ENCODE results near the gene RAD51B. TPM values are rescaled to one million over a fixed set of nuclear protein-coding genes. Genes with fewer than 3 reads are reported as not detected.

RAD51B gene
- total RNA-seq, 1 donor from 2014 or later = 16.7 TPM

GRCh38 chr14:68486033-68486732, 666.6 kb downstream of the RAD51B start:
- no peak for TF ChIP-seq CTCF (conservative IDR thresholded peaks at IDR 0.05)
- Mint-ChIP-seq H3K9me3 (peaks cover 5% of the 10 kb centered on the region), H3K36me3 (ENCODE audit: low read depth) (no peaks in the 10 kb centered on the region), H3K4me3 (no peak overlapping the region), H3K27ac (ENCODE audit: unreplicated experiment) (no peak overlapping the region), H3K4me1 (peaks cover 53% of the 10 kb centered on the region), H3K27me3 (ENCODE audit: low read depth) (no peaks in the 10 kb centered on the region)
- no peak for DNase-seq (ENCODE audit: low read depth, low spot score)

DNA sequence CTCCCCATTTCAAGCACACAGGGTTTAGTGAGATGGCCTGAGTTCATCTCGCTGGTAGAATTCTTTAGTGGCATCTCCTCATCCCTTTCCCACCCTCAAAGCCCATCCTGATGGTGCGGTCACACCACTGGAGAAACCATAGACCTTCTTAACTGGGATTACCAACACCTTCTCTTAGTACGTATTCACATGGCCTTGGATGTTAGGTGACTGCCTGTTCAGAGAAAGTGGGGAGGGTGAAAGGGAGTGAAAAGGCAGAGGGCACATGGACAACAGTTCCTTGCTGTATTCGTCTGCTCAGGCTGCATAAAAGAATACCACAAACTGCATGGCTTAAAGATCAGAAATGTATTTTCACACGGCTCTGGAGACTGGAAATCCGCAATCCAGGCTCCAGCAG, 667.2 kb downstream of the RAD51B start:
- no peak for TF ChIP-seq CTCF (conservative IDR thresholded peaks at IDR 0.05)
- no peak overlapping the region for H3K27ac Mint-ChIP-seq (ENCODE audit: unreplicated experiment)
- peaks cover 5% of the 10 kb centered on the region for H3K9me3 Mint-ChIP-seq
- peaks cover 55% of the 10 kb centered on the region for H3K4me1 Mint-ChIP-seq
- H3K27me3 Mint-ChIP-seq (ENCODE audit: low read depth) = no peaks in the 10 kb centered on the region
- no peak for DNase-seq (ENCODE audit: low read depth, low spot score)
- H3K4me3 Mint-ChIP-seq = no peak overlapping the region
- no peaks in the 10 kb centered on the region for H3K36me3 Mint-ChIP-seq (ENCODE audit: low read depth)

- peaks cover 62% of the 10 kb centered on the region for H3K4me1 Mint-ChIP-seq
- no peaks in the 10 kb centered on the region for H3K36me3 Mint-ChIP-seq (ENCODE audit: low read depth)
- no peak for TF ChIP-seq CTCF (conservative IDR thresholded peaks at IDR 0.05)
- H3K27ac Mint-ChIP-seq (ENCODE audit: unreplicated experiment) = no peak overlapping the region
- H3K4me3 Mint-ChIP-seq = no peak overlapping the region
- no peak for DNase-seq (ENCODE audit: low read depth, low spot score)
- no peaks in the 10 kb centered on the region for H3K27me3 Mint-ChIP-seq (ENCODE audit: low read depth)
- peaks cover 5% of the 10 kb centered on the region for H3K9me3 Mint-ChIP-seq
Observed at GRCh38 chr14:68487805-68488590, 668.4 kb downstream of the RAD51B start.

DNA sequence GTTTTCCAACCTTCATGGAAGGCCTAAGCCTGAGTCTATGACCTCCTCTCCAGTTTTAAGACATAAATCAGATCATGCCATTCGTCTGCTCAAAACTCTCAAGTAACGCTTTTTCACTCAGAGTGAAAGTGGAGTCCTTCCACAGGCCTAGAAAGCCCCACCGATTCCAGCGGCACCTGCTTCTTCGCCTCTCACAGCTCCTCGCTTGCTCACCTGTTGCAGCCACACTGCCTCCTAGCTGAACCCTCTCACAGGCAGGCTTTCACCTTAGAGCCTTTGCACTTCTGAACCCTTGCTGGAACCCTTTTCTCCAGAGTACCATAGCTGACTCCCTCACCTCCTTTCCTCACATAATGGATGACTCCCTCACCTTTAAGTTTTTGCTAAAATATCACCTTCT, 672.2 kb downstream of the RAD51B start:
- no peak for DNase-seq (ENCODE audit: low read depth, low spot score)
- no peak overlapping the region for H3K4me3 Mint-ChIP-seq
- no peak overlapping the region for H3K27ac Mint-ChIP-seq (ENCODE audit: unreplicated experiment)
- no peak for TF ChIP-seq CTCF (conservative IDR thresholded peaks at IDR 0.05)
- peaks cover 76% of the 10 kb centered on the region for H3K4me1 Mint-ChIP-seq
- H3K9me3 Mint-ChIP-seq = peaks cover 2% of the 10 kb centered on the region
- no peaks in the 10 kb centered on the region for H3K36me3 Mint-ChIP-seq (ENCODE audit: low read depth)
- H3K27me3 Mint-ChIP-seq (ENCODE audit: low read depth) = no peaks in the 10 kb centered on the region

DNA sequence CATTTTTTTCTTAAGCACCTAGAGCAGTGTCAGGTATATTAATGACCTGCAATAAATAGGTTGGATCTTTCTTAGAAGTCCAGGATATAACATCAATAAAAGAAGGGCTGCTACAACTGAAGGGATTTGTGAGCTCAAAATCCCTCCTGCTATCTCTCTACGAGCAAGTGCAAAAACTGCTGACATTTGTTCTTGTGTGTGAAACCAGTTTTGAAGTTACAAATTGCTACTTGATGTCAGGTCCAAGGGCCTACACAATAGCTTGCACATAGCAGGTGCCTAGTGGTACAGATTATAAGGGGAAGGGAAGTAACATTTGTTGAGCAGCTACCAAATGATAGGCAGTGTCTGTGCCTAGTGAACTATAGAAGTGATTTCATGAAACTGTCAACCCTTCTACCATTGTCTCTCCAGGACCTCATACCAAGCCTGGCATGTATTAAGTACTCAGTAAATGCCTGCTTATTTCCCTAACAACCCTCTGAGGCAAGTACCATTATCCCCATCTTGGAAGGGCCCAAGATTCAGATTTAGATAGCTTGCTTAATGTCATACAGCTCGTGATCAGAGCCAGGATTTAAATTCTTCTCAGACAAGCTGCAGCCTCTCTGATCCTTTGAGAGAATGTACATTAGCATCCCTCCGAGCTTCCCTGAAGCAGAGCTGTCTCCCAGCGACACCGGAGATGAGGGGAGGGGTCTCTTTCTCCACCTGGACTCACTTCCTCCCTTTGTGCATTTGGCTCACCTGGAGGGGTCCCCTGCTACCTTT, 673.0 kb downstream of the RAD51B start:
- H3K27ac Mint-ChIP-seq (ENCODE audit: unreplicated experiment) = peak overlapping the region; percentile 55
- no peaks in the 10 kb centered on the region for H3K27me3 Mint-ChIP-seq (ENCODE audit: low read depth)
- no peak for TF ChIP-seq CTCF (conservative IDR thresholded peaks at IDR 0.05)
- peaks cover 77% of the 10 kb centered on the region for H3K4me1 Mint-ChIP-seq
- peaks cover 2% of the 10 kb centered on the region for H3K9me3 Mint-ChIP-seq
- H3K4me3 Mint-ChIP-seq = no peak overlapping the region
- no peaks in the 10 kb centered on the region for H3K36me3 Mint-ChIP-seq (ENCODE audit: low read depth)
- DNase-seq (ENCODE audit: low read depth, low spot score) = no peak
